HG03460 (cell line): ENCODE measurements around the gene MED17.
"Not testable (repeated sequence)": the region's sequence is repeated elsewhere in the genome, so short reads cannot be mapped to it uniquely, and the experiment has no call there.

Source experiments
- ATAC-seq: cut with Tn5 transposase; IDR thresholded peaks from one replicate; pipeline ENCODE4 v1.9.1; 2021; ENCODE audit not compliant: unreplicated experiment

Gene MED17

DNA sequence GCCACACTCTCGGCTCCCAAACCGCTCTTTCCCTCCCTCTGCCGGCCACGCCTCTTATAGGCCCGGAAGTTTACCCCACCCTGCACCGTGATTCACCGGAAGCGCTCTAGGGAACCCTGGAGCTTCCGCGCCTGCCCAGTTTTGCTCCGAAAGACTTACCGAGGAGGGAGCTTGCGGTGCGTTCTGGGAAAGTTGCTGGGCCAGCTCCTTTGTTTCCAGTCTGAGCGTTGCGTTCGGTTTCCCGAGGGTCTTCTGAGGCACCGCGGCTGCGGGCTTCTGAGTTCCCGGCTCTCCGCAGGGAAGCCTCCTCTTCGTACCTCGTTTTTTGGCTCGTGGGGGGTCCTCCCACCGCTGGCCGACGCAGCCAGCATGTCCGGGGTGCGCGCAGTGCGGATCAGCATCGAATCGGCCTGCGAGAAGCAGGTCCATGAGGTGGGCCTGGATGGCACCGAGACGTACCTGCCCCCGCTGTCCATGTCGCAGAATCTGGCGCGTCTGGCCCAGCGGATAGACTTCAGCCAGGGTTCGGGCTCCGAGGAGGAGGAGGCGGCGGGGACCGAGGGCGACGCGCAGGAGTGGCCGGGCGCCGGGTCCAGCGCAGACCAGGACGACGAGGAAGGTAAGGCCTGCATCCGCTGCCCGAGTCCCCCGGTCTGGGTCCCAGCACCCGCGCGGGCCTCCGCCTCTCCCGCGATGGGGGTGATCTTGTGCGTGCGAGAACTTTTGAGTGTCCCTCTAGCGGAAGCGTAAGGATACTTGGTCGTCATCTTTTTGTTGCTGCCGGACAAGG lies at the start of gene MED17:
MED17 (plus strand) TSS at position 138 of the 790 bp plus-strand sequence; CDS start at position 370, 232 bp downstream.
- ATAC-seq: peak; percentile 97

DNA sequence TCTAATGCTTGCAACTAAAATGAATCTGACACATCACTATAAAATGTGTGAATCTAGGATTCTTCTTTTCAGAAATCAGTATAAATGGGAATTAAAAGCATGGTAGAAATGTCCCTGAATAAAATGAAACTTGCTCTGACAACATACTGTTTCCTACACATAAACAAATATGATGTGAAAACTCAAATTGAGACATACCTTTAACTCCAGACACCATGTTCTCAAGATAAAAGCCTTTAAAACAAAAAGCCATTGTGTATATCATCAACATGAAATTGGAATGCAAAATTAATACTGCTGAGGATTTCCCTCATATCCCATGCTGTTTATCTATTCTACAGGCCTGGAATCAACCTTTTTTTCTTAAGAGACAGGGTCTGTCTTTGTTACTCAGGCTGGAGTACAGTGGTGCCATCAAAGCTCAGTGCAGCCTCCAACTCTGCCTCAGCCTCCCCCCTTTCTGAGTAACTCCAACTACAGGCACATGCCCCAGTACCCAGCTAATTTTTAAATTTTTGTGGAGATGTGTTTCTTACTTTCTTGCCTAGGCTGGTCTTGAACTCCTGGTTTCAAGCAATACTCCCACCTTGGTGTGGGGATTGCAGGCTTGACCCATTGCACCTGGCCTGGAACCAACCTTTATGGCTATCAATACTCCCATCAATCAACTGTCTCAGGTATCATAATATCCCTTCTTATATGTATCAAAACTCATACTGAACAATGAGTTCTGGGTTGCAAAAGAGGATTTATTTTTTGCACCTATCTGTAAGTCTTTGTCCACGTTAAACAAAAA lies 49.5 kb upstream of the MED17 start:
- ATAC-seq: no peak

DNA sequence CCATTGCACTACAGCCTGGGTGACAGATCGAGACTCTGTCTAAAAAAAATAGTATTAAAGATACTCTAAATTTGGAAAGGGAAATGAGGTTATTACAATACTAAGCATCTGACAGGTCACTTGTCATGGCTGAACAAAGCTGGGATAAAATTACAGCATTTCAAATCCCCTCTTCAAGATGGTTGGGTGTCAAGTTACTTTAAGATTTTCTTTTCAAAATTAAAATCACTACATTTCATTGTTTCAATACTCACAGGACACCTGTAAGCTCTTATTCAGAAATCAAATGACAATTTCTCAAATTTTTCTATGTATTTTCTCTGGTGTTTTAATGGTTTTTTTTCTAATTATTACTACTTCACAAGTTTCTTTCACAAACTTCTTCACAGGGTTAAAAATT lies 48.5 kb upstream of the MED17 start:
- ATAC-seq: no peak

GRCh38 chr11:93736129-93736528 lies 48.0 kb upstream of the MED17 start:
- ATAC-seq: no peak

- no peak for ATAC-seq
Measured at GRCh38 chr11:93737904-93738612, 46.0 kb upstream of the MED17 start.

DNA sequence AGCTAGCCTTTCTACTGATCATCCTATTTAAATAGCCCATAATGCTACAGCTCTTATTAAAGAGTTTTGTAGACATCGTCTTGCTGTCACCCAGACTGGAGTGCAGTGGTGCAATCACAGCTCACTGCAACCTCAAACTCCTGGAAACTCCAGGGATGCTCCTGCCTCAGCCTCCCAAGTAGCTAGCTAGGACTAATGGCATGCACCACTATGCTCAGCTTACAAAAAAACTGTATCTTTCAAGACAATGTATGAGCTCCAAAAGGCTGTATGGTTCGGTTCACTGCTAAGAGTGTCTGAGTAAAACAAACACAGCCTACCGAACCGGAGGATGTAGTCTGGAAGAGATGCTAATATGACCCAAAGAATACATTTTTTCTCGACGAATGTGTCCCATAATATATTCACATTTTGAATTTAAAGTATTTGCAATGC lies 45.4 kb upstream of the MED17 start:
- ATAC-seq: no peak

DNA sequence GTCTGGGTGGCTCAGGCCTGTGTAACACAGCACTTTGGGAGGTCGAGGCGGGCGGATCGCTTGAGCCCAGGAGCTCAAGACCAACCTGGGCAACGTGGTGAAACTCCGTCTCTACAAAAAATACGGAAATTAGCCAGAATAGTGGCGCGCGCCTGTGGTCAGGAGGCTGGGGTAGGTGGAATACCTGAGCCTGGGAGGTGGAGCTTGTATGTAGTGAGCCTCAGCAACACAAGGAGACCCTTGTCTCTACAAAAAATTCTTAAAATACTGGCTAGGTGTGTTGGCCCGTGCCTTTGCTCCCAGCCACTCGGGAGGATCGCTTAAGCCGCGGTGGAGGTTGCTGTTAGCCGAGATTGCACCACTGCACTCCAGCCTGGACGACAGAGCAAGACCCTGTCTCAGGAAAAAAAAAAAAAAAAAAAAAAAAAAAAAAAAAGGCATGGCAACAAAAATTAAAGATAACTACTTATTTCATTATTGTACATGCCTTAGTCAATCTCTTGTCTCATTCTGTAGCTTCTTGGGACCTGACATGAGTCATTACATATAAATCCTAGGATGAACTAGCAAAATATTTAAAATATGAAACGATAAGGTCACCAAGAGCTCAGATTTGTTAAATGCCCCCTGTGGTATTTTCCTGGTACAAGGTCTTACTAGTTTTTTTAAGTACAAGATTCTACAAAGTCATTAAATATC lies 43.9 kb upstream of the MED17 start:
- no peak for ATAC-seq

- peak; percentile 39 for ATAC-seq
Measured at GRCh38 chr11:93740730-93741093, 43.4 kb upstream of the MED17 start.

GRCh38 chr11:93741094-93741881 lies 42.8 kb upstream of the MED17 start, which contains the start of the genes C11orf54 and TAF1D:
Gene C11orf54, plus strand, starts transcription at chr11:93741672. Its CDS starts 5,722 bp downstream, at chr11:93747394.
Gene TAF1D, minus strand, starts transcription at chr11:93741495. Its CDS starts 2,191 bp downstream, at chr11:93739304.
- peak; percentile 81 for ATAC-seq

DNA sequence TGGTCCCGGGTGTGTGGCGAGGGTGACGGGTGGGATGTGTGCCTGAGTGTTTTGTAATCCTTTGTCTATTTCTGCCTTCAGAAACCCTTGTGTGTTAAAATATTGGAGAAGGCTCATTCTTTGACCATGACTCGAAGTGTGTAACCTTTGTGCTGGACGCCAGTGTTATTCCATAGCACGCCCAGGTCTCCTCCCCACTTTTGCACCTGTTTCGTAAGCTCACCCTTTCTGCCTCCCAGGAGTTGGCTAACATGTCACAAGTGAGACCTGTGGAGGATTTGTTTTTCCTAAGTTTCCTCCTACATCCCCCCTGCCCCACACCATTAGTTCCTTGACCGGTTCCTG lies 42.2 kb upstream of the MED17 start:
- peak; percentile 10 for ATAC-seq

DNA sequence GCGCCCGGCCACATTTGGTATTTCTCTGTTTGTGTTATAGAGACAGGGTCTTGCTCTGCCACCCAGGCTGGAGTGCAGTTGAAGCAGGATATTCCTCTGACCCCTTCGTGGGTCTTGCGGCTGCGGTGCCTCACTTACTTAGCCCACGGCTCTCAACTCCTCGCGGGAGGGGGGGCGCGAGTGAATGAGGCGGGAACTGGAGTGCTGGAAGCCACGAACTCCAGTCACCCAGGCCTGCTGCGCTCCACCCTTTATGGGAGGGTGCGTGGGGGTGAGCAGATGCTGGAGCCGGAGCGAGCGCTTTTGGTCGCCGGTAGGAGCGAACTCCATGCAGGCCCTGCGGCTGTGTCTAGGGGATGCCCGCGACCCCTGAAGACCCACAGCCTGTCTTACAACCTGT lies 40.8 kb upstream of the MED17 start:
- ATAC-seq: no peak

DNA sequence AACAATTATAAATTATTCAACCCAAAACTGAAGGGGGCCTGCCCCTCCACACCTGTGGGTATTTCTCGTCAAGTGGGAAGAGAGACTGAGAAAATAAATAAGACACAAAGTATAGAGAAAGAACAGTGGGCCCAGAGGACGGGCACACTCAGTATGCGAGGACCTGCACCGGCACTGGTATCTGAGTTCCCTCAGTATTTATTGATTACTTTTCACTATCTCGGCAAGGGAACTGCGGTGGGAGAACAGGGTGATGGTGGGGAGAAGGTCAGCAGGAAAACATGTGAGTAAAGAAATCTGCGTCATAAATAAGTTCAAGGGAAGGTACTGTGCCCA lies 39.4 kb upstream of the MED17 start:
- ATAC-seq: no peak

DNA sequence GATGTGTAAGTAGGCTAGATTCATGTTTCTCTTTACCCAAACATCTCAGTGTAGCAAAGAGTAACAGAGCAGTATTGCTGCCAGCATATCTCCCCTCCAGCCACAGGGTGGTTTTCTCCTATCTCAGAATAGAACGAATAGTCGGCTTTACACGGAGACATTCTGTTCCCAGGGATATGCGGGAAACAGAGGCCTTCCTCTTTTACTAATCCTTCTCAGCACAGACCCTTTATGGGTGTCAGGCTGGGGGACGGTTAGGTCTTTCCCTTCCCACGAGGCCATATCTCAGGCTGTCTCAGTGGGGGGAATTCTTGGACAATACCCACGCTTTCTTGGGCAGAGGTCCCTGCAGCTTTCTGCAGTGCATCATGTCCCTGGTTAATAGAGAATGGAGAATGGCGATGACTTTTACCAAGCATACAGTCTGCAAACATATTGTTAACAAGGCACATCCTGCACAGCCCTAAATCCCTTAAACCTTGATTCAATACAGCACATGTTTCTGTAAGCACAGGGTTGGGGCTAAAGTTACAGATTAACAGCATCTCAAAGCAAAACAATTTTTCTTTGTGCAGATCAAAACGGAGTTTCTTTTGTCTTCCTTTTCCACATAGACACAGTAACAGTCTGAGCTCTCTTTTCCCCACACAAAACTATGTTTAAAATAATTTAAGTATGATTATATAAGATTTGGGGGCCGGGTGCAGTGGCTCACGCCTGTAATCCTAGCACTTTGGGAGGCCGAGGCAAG lies 38.9 kb upstream of the MED17 start:
- not testable (repeated sequence) for ATAC-seq

- ATAC-seq: no peak
Measured at GRCh38 chr11:93746101-93746500, 38.0 kb upstream of the MED17 start.

DNA sequence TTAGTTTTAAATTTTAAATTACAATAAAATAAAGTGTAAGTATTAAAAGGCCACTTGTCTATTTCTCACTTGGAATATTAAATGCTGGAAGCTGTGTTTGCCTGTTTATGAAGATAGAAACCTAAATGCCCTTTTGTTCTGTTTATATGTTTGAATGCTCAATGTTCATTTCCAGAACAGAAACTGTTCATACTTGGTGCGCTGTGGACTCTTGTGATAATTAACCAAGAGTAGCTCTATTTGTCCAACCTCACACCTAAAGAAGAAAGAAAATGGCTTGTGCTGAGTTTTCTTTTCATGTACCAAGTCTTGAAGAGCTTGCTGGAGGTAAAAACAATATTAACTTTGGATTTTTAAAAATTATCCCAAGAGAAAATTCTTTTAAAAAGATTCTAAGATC lies 37.0 kb upstream of the MED17 start:
- peak; percentile 93 for ATAC-seq

- no peak for ATAC-seq
Measured at GRCh38 chr11:93751001-93751400, 33.1 kb upstream of the MED17 start.

DNA sequence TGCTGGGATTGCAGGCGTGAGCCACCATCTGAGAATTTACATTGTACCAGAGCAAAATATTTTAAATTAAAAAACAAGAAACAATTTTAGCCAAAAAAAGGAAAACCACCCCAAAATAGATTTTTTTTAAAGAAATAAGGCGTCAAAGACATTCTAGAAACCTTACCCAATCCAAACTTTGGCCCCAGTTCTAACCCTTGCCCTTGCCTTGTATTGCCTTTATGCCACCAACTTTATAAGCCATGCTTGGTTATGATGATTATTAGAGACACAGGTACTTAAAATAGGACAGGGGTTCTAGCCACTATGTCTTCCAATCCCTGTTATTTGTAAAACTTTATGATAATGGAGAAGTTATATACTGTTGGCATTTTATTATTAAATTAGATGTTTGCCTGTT lies 30.8 kb upstream of the MED17 start:
- no peak for ATAC-seq

- no peak for ATAC-seq
Measured at GRCh38 chr11:93756748-93757147, 27.3 kb upstream of the MED17 start.

DNA sequence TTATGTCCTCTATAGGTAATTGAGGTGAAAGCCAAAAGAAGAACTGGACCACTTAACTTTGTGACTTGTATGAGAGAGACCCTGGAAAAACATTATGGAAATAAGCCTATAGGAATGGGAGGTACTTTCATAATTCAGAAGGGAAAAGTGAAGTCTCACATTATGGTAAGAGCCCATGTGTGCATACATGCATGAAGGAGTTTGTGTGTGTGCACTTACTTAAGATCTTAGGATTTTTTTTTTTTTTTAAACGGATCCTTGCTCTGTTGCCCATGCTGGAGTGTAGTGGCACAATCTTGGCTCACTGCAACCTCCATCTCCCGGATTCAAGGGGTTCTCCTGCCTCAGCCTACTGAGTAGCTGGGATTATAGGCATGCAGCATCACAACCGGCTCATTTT lies 26.8 kb upstream of the MED17 start:
- no peak for ATAC-seq
